HEK293T (cell line): ENCODE measurements around the gene KIRREL3.

Source experiments
- CTCF ChIA-PET: fragments of 350-600 bp; formaldehyde crosslinking; extraction: SDS; loops from one replicate; lab custom pipeline; 2021; ENCODE audit warnings: antibody characterized with exemption, inconsistent platforms; lab: Yijun Ruan, JAX
- POLR2A ChIA-PET: fragments of 350-600 bp; formaldehyde crosslinking; extraction: SDS; loops from one replicate; lab custom pipeline; 2020; ENCODE audit warnings: antibody characterized with exemption, inconsistent platforms; lab: Yijun Ruan, JAX
- DNase-seq: peaks from one replicate; pipeline ENCODE4 v3.0.0; 2012; ENCODE audit warnings: mixed read lengths; ENCODE audit errors: extremely low spot score
- ARNT ChIP-seq: fragments of 450-650 bp; IDR thresholded peaks from 2 replicates; pipeline ENCODE4 v1.6.1; 2017; ENCODE audit warnings: mild to moderate bottlenecking
- BHLHE40 ChIP-seq: fragments of 450-650 bp; IDR thresholded peaks from 2 replicates; pipeline ENCODE4 v1.6.1; 2016; ENCODE audit warnings: mild to moderate bottlenecking, moderate library complexity, borderline replicate concordance
- CTBP1 ChIP-seq: fragments of 450-650 bp; IDR thresholded peaks from 2 replicates; pipeline ENCODE4 v1.6.1; 2016; ENCODE audit warnings: borderline replicate concordance
- ELF4 ChIP-seq: fragments of 450-650 bp; IDR thresholded peaks from 2 replicates; pipeline ENCODE4 v1.6.1; 2017; ENCODE audit warnings: antibody characterized with exemption
- FOXA1 ChIP-seq: fragments of 450-650 bp; IDR thresholded peaks from 2 replicates; pipeline ENCODE4 v1.6.1; 2016; ENCODE audit warnings: mild to moderate bottlenecking
- FOXK2 ChIP-seq: fragments of 450-650 bp; IDR thresholded peaks from 2 replicates; pipeline ENCODE4 v1.6.1; 2016; ENCODE audit warnings: mild to moderate bottlenecking
- FOXM1 ChIP-seq: fragments of 450-650 bp; IDR thresholded peaks from 2 replicates; pipeline ENCODE4 v1.6.1; 2017; ENCODE audit warnings: mild to moderate bottlenecking, borderline replicate concordance
- HDGF ChIP-seq: fragments of 450-650 bp; IDR thresholded peaks from 2 replicates; pipeline ENCODE4 v1.6.1; 2017; ENCODE audit warnings: antibody characterized with exemption, borderline replicate concordance
- L3MBTL2 ChIP-seq: fragments of 450-650 bp; conservative IDR thresholded peaks from 2 replicates; pipeline ENCODE4 v1.6.1; 2016; ENCODE audit warnings: mild to moderate bottlenecking
- LEF1 ChIP-seq: fragments of 450-650 bp; IDR thresholded peaks from 2 replicates; pipeline ENCODE4 v1.6.1; 2017; ENCODE audit warnings: mild to moderate bottlenecking, borderline replicate concordance
- NFRKB ChIP-seq: fragments of 450-650 bp; IDR thresholded peaks from 2 replicates; pipeline ENCODE4 v1.6.1; 2016; ENCODE audit warnings: mild to moderate bottlenecking, moderate library complexity
- SP1 ChIP-seq: fragments of 450-650 bp; IDR thresholded peaks from 2 replicates; pipeline ENCODE4 v1.6.1; 2017
- SUZ12 ChIP-seq: fragments of 450-650 bp; IDR thresholded peaks from 2 replicates; pipeline ENCODE4 v1.6.1; 2016; ENCODE audit warnings: mild to moderate bottlenecking
- TARDBP ChIP-seq: fragments of 450-650 bp; IDR thresholded peaks from 2 replicates; pipeline ENCODE4 v1.6.1; 2016
- ZNF384 ChIP-seq: fragments of 450-650 bp; IDR thresholded peaks from 2 replicates; pipeline ENCODE4 v1.6.1; 2016
- TF ChIP-seq, protein P1 (sequence below): fragments of 450-650 bp; IDR thresholded peaks from 2 replicates; pipeline ENCODE4 v1.6.1; 2016

Gene KIRREL3

DNA sequence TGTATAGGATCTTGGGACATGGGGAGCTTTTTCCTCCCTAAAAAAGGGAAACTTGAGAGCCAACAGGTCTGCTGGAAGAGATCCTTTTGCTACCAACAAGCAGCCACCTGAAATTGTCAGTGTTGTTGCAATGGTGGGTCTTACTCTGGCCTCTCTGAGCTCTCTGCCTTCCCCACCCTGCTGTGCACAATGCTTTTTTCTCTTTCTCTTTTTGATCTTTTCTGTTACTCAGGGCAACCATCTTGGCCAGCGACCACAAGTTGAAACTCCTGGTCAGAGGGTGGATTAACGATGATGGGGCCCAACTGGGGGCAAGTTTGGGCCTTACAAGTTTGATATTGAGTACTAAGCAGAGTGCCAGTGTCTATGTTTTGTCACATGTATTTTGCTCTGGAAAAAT is 155.8 kb downstream of the KIRREL3 start:
- DNase-seq: no peak
- no peak for TF ChIP-seq FOXM1
- no peak for TF ChIP-seq NFRKB
- no peak for TF ChIP-seq CTBP1
- no peak for TF ChIP-seq L3MBTL2
- no peak for TF ChIP-seq HDGF
- no peak for TF ChIP-seq ELF4
- no peak for TF ChIP-seq LEF1
- TF ChIP-seq BHLHE40: no peak
- no peak for TF ChIP-seq FOXA1
- no peak for TF ChIP-seq SUZ12
- TF ChIP-seq TARDBP: no peak
- TF ChIP-seq, protein P1, sequence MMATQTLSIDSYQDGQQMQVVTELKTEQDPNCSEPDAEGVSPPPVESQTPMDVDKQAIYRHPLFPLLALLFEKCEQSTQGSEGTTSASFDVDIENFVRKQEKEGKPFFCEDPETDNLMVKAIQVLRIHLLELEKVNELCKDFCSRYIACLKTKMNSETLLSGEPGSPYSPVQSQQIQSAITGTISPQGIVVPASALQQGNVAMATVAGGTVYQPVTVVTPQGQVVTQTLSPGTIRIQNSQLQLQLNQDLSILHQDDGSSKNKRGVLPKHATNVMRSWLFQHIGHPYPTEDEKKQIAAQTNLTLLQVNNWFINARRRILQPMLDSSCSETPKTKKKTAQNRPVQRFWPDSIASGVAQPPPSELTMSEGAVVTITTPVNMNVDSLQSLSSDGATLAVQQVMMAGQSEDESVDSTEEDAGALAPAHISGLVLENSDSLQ: no peak
- TF ChIP-seq SP1: no peak
- ChIA-PET CTCF (no interaction called here), POLR2A (no interaction called here)

DNA sequence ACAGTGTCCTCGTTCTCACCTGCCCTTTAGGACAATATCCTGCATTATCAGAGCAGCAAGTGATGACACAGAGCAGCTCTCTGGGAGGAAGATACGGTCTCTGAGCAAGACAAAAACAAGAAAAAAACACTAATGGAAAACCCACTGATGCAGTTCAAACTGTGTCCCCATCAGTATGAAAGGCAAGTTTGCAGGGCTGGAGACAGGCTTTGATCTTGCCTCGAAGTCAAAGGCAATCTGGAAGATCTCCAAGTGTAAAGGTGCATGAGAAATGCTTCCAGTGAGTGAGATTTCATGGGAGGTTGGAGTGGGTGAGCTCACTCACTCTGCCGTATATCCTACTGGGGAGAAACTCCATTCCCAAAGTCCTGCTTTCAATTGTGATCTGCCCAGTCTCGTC is 157.5 kb downstream of the KIRREL3 start:
- DNase-seq: no peak
- TF ChIP-seq ARNT (no peak), SUZ12 (no peak), FOXM1 (no peak), CTBP1 (no peak), ZNF384 (no peak), TARDBP (no peak)
- POLR2A ChIA-PET: no interaction called here
- CTCF ChIA-PET: interaction anchor here (0.7 kb wide), 1 partner anchor 110 kb away, joined by 3 read pairs; no protein-coding TSS in a partner anchor

GRCh38 chr11:126841999-126842398 is 158.6 kb downstream of the KIRREL3 start:
- ChIA-PET POLR2A (no interaction called here), CTCF (no interaction called here)
- no peak for DNase-seq
- TF ChIP-seq ELF4 (no peak), NFRKB (no peak), BHLHE40 (no peak), LEF1 (no peak), SUZ12 (no peak), FOXA1 (no peak), ARNT (no peak)
- TF ChIP-seq, protein P1: no peak

DNA sequence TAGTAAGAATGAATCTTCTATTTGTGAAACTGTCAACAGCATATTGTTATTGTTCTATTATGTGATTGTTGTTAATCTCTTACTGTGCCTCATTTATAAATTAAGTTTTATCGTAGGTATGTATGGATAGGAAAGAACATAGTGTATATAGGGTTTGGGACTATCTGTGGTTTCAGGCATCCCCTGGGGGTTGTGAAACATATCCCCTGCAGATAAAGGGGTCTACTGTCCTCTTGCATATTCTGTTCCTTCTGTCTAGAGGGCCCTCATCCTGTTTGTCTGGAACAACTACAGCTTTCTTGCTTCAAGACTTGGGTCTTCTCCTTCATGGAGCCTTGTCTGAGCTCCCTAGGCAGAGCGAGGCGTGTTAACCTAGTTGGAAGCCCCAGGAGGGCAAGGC is 159.6 kb downstream of the KIRREL3 start:
- ChIA-PET CTCF (no interaction called here), POLR2A (no interaction called here)
- TF ChIP-seq ELF4: no peak
- no peak for DNase-seq

DNA sequence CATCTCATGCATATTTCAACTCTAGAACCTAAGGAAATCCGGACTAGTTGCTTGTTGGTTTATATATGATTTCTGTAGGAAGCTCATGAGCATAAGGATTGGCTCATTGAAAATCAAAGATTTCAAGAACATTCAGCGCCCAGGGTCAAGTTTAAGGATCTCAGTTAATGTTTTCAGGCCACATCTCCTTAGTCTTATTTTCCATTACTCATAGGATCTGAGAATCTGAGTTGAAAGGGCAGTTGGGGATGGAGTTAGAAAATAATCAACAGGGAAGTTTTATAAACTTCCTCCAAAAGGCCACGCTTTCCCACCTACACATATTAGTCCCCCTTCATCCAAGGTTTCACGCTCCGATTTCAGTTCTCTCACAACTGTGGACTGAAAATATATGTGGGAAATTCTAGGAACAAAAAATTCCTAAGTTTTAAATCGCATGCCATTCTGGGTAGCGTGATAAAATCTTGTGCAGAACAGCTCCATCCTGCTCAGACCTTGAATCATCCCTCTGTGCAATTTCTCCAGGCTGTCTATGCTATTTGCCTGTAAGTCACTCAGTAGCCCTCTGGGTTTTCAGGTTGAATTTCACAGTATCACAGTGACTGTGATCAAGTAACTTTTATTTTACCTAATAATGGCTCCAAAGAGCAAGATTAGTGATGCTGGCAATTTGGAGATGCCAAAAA is 160.2 kb downstream of the KIRREL3 start:
- ChIA-PET POLR2A (no interaction called here), CTCF (no interaction called here)
- TF ChIP-seq TARDBP (no peak), FOXM1 (no peak)
- DNase-seq: no peak

- TF ChIP-seq L3MBTL2: no peak
- no peak for TF ChIP-seq FOXA1
- no peak for TF ChIP-seq ELF4
- TF ChIP-seq FOXM1: no peak
- TF ChIP-seq SP1: no peak
- TF ChIP-seq CTBP1: no peak
- no peak for TF ChIP-seq TARDBP
- no peak for TF ChIP-seq FOXK2
- no peak for TF ChIP-seq ARNT
- no peak for TF ChIP-seq ZNF384
- TF ChIP-seq LEF1: no peak
- no peak for TF ChIP-seq BHLHE40
- TF ChIP-seq, protein P1: no peak
- TF ChIP-seq HDGF: no peak
- TF ChIP-seq NFRKB: no peak
- TF ChIP-seq SUZ12: no peak
- DNase-seq: no peak
- CTCF ChIA-PET: interaction anchor here (0.5 kb wide), 1 partner anchor 990 kb away, joined by 4 read pairs; no protein-coding TSS in a partner anchor
- POLR2A ChIA-PET: no interaction called here
Measured at GRCh38 chr11:126839496-126839895, 161.1 kb downstream of the KIRREL3 start.

DNA sequence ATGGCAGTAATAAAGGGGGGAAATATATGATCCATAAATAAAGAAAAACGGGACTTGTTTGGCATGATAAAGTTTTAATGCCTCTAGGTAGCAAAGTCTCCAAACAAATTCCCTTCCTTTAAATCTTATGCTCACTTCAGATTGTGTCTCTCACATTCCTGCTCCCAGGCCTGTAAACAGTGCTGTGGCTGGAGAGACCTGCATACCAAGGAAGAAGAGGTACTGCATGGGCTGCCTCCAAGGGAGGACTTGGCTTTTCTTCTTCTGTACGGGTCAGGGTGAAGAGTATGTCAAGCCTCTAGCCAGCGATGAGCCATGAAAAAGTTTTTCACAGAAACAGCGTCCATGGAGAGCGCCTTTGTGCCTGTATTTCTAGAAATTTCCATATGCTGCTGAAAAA is 161.8 kb downstream of the KIRREL3 start:
- TF ChIP-seq, protein P1: no peak
- TF ChIP-seq L3MBTL2 (no peak), ELF4 (no peak), TARDBP (no peak), FOXM1 (no peak), ZNF384 (no peak), ARNT (no peak), FOXA1 (no peak), SUZ12 (no peak), HDGF (no peak), CTBP1 (no peak), LEF1 (no peak)
- ChIA-PET POLR2A (no interaction called here), CTCF (interaction anchor here (0.5 kb wide), 1 partner anchor 991 kb away, joined by 4 read pairs; no protein-coding TSS in a partner anchor)
- DNase-seq: no peak
